NCI-H1930 (cell line): ENCODE measurements around the gene PLCD3.
A peak's percentile ranks its signal among the peaks of the same experiment; 100 is the strongest.

Source experiments
- DNase-seq, 2 experiments: peaks; one replicate each; lab custom pipeline; 2025; lab: John Stamatoyannopoulos, UW

The PLCD3 gene

GRCh38 chr17:45103269-45103795, 29.0 kb downstream of the PLCD3 start:
- no peak for DNase-seq

- no peak for DNase-seq
These were observed 29.5 kb downstream of the PLCD3 start for GRCh38 chr17:45102856-45103255.

- DNase-seq: no peak
These were observed 30.2 kb downstream of the PLCD3 start for GRCh38 chr17:45101883-45102811.

- no peak for DNase-seq
These were observed 30.8 kb downstream of the PLCD3 start for GRCh38 chr17:45101546-45101882.

- DNase-seq: peak; percentile 41 to 59
These were observed 33.3 kb downstream of the PLCD3 start for GRCh38 chr17:45098869-45099616.

GRCh38 chr17:45098081-45098868, 34.0 kb downstream of the PLCD3 start:
- DNase-seq: no peak

- no peak for DNase-seq
These were observed 35.4 kb downstream of the PLCD3 start for GRCh38 chr17:45096926-45097325.

- peak in 1 of 2 experiments; percentile 10 for DNase-seq
These were observed 36.2 kb downstream of the PLCD3 start for GRCh38 chr17:45096141-45096540.

- no peak for DNase-seq
These were observed 38.7 kb downstream of the PLCD3 start for GRCh38 chr17:45093444-45094110.

GRCh38 chr17:45092911-45093430, 39.3 kb downstream of the PLCD3 start:
- DNase-seq: no peak

GRCh38 chr17:45091778-45092425, 40.4 kb downstream of the PLCD3 start:
- DNase-seq: no peak

- DNase-seq: no peak
These were observed 41.6 kb downstream of the PLCD3 start for GRCh38 chr17:45090711-45091110.

GRCh38 chr17:45088741-45089140, 43.6 kb downstream of the PLCD3 start:
- no peak for DNase-seq

GRCh38 chr17:45087978-45088377, 44.3 kb downstream of the PLCD3 start:
- no peak for DNase-seq

GRCh38 chr17:45087504-45087975, 44.8 kb downstream of the PLCD3 start:
- DNase-seq: no peak

GRCh38 chr17:45086865-45087503, 45.3 kb downstream of the PLCD3 start:
- no peak for DNase-seq

GRCh38 chr17:45086391-45086790, 45.9 kb downstream of the PLCD3 start:
- DNase-seq: no peak

- no peak for DNase-seq
These were observed 51.1 kb downstream of the PLCD3 start for GRCh38 chr17:45081047-45081703.

- no peak for DNase-seq
These were observed 54.7 kb downstream of the PLCD3 start for GRCh38 chr17:45077643-45078042.
